ENCODE data around the gene TRAK2.
"Not testable (repeated sequence)": the region's sequence is repeated elsewhere in the genome, so short reads cannot be mapped to it uniquely, and the experiment has no call there.

The TRAK2 gene

DNA sequence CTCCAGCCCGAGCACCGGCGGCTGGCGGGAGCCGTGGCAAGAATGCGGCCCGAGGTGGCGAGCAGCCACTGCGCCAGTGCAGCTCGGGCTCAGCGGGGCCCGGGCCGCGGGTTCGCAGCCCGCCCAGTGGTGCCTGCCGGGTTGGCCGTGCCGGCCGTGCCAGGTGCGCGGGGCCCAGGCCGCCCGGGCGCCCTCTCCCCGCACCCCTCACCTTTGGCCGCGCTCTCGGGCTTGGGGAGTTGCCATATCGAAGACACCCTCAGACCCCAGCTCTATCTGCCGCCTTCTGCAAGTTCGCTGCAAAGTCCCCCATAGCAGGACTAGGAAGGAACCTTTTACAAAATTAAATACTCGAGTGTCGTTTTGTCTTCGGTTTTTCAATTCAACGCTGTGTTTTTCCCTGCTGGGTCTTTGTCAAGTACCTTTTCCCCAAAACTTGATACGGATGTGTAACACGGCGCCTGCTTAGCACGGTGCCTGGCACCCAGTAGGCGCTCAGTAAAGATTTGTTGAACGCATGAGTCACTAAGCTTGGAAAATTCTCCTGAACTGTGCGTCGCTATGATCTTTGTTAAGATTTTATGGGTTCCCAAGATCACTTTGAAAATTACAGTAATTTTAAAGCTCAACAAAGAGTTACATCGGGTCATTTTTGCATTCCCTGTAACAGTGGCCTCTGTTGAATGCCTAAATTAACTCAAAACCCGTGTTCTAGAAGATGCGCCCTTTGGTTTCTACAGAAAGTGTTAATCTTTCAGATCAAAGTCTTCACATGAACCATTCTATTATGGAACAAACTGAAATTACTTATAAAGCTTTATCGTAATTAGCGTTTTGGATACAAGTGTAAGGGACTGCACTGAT, 1.0 kb upstream of the TRAK2 start:
- no peak for DNase-seq (ENCODE audit: low read depth)

DNA sequence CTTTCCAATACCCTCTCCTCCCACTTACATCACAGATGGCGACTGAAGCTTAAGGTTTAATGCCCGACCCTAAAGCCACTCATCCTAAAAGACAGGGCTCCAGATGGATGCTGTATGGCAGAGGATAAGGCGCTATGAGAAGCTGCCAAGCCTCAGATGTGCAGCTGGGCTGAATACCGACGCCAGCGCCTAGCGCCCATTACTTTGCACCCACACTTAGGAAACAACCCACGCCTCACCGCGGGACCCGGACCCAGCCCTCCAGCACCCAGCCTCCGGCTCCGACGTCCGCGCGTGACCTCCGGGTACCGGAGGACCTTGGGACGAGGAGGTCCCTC, 335 bp downstream of the TRAK2 start:
- DNase-seq (ENCODE audit: low read depth): no peak

DNA sequence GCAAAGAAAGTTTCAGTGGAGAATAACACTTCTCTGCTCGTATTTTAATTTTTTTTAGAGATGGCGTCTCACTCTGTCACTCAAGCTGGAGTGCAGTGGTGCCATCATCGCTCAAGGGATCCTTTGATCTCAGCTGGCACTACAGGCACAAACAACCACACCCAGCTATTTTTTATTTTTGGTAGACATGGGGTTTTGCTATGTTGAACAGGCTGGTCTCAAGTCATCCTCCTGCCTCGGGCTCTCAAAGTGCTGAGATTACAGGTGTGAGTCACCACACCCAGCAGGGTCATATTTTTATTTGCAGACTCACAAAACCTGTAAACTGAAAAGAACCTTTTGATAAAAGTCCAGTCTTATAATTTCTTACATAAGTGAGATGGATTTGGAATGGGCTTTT, 2.6 kb downstream of the TRAK2 start:
- DNase-seq (ENCODE audit: low read depth): no peak

DNA sequence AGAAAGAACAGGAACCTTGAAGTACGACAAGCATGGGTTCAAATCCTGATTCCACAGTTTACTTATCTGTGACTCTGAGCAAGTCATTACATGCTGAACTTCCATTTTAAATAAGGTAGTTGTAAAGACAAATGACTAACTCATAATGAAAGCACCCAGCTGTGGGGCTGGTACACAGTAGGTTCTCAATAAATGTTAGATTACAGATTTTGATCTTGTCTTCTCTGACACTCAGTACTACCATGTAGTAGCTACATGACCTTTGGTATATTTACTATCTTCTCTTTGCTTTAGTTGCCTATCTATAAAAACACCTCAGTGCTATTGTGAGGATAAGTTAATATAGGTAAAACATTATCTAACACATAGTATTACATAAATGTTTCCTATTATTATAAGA, 3.2 kb downstream of the TRAK2 start:
- DNase-seq (ENCODE audit: low read depth): no peak

DNA sequence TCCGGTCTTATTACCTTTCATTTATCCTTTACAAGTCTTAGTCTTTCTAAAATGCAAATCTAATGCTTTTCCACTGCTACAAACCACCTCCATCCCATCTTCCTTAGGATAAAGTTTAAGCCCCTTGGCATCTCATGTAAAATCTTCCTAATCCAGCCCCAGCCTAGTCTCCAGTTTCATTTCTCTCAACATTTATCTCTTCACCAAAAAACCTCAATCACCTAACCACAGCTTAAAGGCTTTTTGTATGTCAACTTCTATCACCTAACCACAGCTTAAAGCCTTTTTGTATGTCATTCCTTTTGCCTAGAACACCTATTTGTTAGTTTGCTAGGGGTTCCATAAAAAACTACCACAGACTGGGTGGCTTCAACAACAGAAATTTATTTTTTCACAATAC, 4.2 kb downstream of the TRAK2 start:
- no peak for DNase-seq (ENCODE audit: low read depth)

DNA sequence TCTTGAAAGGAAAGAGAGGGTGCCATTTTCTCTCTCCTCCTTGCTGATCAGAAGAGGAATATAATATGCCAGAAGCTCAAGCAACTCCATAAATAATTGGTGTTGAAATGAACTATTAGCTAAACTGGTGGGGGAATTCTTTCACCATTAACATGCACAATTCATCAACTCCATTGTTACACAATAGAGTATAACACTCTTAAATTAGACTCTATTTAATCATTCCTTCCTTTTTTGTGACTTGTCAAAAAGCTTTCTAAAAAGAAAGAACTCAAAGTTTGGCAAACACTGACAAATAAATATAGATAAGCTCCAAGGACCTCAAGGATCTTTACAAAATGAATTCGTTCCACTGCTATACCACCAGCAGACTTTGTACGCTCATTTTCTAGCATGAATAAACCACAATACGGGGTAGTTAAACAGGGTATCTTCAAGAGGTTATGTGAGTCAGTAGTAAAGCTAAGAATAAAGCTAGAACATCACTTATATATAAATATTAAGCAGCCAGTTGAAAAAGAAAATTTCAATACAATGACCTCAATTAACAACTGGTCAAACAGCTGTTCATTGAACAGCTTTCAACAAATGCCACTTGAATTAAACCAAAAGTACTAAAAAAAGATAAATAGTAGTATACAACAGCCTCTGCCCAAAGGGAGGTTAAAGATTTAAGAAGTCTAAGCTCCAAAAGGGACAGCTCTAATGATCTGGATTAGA, 6.4 kb downstream of the TRAK2 start:
- no peak for DNase-seq (ENCODE audit: low read depth)

DNA sequence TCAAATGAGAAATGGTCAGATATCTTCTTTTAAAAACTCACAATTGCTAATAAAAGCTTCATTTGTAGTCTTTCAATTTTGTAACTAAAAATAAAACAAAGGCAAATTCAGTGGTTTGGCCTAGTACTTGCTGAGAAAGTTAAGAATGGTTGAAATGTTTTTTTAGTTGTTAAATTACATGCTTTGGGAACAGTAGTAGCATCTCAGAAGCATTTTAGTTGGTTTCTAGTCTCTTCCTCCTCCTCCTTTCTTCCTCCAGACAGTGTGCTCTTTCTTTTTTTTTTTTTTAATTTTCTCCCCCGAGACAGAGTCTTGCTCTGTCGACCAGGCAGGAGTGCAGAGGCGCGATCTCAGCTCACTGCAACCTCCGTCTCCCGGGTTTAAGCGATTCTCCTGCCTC, 9.8 kb downstream of the TRAK2 start:
- no peak for DNase-seq (ENCODE audit: low read depth)

DNA sequence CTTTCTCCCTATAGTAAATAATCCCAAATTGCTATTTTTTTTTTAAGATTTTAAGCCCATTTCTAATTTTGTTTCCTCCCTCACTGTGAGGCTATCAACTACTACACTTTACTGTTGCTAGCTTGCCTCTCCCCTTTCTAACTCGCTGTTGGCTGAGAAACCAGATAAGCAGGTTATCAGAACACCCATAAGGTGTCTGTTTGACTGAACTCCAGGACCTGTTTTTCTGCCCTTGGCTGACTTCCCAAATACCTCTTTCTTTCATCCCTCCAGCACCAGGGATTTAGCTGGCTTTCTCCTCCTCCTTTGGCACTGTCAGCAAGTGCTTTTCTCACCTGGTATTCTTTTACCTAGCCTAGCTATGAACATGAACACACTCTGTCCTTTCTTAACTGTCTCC, 11.1 kb downstream of the TRAK2 start:
- DNase-seq (ENCODE audit: low read depth): no peak

DNA sequence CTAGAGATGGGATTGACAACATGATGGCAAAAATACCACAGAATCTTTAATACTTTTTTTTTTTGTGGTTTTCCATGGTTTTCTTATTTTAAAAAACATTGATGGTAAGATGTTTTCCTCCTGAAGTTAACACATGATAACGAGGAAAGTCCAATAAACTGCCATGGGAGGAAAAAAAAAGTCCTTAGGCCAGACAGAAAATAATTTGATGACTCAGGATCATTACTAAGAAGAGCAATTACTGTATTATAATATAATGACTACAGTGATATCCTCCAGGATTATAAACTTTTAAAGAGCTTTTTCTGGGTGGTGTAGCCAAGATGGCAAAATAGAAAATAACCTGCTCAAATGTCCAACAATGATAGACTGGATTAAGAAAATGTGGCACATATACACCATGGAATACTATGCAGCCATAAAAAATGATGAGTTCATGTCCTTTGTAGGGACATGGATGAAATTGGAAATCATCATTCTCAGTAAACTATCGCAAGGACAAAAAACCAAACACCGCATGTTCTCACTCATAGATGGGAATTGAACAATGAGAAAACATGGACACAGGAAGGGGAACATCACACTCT, 11.8 kb downstream of the TRAK2 start:
- DNase-seq (ENCODE audit: low read depth): not testable (repeated sequence)

DNA sequence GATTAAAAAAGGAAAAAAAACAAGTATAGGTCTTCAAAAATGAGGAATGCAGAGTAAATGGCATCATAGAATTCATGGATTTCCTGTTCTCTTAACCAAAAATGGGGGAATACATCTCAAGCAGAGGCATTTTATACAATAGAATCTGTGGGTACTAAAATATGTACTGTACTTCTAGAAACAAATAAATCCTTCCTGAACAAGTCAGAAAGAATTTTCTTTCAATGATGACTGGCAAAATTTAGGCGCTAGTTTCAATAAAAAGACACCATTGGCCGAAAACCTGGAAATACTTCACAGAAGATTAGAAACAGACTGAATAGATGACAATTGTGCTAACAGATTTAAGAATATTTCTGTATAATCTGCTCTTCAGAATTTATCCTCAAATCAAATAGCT, 15.1 kb downstream of the TRAK2 start:
- no peak for DNase-seq (ENCODE audit: low read depth)

DNA sequence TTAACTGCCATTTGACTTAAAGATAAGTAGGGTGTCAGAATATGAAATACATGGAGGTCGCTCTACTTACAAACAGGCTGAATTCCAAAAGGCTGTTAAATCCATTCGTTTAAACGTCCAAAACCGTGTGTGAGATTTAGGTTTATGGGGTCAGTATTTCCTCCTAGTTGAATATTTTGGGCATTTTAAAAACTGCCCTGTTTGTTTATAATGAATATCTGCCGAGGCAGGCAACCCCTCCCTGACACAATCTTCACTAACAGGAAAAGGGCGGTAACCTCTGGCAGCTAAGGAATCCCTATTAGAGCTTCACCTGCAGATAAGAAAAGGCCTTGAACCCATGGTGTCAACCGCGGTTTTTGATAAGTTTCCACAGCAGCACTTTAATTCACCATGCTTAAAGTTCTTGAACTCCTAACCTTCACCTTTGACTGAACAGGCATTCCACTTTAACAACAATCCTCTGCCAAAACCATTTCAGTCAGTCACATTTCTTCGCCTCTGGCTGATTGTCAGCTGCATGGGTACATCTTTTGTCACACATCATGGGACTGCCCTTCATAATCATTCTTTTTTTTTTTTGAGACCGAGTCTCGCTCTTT, 17.8 kb downstream of the TRAK2 start:
- DNase-seq (ENCODE audit: low read depth): no peak

DNA sequence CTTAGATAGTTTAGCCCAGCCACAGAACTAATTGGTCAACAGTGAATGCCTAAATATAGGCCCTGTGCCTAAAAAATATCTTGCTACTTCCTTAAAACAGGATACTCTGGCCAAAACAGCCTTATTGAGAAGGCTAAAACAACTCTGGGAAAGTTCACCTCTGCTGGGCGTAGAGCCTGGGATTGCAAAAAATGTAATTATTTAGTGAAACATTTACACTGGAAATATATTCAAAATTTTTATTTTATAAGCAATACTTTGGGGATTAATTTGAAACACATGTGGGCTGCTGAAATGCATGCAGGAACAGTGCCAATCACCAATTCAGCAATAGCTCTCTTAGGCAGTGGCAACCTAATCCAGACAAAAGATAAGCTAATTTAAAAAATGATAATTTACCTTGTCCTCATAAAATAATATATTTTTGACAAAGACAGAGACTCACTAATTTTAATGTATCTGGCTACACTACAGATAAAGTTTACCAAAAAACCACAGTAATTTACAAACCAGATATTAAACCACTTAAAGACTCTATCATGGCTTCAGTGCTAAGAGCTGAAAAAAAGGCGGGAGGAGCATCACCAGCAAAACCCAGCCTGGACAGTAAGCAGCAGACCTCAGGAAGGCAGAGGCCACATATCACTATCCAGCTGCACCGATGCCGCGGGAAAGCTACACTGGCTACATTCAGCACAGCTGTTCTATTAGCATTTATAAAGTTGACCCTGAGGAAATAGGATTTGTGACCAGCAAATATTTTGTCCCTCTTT, 18.5 kb downstream of the TRAK2 start:
- DNase-seq (ENCODE audit: low read depth): no peak

DNA sequence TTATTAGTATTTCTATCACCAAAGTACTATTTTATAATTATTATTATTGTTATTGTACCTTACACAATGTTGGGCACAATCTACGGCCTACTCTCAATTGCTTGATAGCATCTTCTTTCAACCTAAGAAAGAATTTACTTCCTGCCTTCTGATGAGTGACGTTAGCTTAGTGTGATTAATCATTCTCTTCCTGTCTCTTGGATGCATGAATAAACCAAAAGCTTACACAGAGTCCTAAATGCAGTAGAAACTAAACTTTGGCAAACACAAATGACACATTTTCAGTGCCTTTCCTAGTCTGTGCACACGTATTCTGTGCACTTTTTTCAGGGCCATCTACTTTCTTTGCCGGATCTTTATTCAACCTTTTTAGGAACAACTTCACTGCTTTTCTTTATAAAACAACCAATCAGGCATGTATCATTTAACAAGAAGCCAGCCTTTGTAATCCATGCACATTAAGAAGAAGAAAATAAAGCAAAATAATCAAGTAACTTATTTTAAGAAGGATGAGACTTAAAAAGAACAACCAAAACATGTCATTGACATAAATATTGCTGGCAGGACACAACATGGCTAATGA, 19.1 kb downstream of the TRAK2 start:
- DNase-seq (ENCODE audit: low read depth): no peak

DNA sequence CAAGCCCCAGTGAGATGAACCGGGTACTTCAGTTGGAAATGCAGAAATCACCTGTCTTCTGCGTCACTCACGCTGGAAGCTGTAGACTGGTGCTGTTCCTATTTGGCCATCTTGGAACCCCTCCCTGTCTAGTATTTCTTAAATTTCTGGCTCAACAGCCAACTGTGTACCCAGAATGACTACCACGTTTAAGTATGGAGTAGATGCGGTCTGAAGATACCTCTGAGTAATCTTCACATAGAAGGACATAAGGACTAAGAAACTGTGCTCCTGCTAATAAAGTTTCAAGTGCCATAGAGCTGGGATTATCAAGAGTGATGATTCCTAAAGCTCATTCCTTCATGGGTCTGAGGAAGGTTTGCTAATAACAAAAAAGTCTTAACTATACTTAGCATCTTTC, 20.4 kb downstream of the TRAK2 start:
- DNase-seq (ENCODE audit: low read depth): no peak

DNA sequence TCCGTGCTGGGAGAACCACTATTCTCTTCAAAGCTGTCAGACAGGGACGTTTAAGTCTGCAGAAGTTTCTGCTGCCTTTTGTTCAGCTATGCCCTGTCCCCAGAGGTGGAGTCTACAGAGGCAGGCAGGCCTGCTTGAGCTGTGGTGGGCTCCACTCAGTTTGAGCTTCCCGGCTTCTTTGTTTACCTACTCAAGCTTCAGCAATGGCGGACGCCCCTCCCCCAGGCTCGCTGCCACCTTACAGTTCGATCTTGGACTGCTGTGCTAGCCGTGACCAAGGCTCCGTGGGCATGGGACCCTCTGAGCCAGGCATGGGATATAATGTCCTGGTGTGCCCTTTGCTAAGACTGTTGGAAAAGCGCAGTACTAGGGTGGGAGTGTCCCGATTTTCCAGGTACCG, 20.9 kb downstream of the TRAK2 start:
- not testable (repeated sequence) for DNase-seq (ENCODE audit: low read depth)

DNA sequence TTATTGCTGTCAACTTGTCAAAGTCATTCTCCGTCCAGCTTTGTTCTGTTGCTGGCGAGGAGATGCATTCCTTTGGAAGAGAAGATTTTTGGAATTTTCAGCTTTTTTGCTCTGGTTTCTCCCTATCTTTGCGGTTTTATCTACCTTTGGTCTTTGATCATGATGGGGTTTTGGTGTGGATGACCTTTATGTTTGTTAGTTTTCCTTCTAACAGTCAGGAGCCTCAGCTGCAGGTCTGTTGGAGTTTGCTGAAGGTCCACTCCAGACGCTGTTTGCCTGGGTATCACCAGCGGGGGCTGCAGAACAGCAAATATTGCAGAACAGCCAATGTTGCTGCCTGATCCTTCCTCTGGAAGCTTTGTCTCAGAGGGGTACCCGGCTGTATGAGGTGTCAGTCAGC, 21.4 kb downstream of the TRAK2 start:
- DNase-seq (ENCODE audit: low read depth): not testable (repeated sequence)

DNA sequence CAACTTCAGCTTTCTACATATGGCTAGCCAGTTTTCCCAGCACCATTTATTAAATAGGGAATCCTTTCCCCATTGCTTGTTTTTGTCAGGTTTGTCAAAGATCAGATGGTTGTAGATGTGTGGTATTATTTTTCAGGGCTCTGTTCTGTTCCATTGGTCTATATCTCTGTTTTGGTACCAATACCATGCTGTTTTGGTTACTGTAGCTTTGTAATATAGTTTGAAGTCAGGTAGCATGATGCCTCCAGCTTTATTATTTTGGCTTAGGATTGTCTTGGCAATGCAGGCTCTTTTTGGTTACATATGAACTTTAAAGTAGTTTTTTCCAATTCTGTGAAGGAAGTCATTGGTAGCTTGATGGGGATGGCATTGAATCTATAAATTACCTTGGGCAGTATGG, 22.9 kb downstream of the TRAK2 start:
- not testable (repeated sequence) for DNase-seq (ENCODE audit: low read depth)

DNA sequence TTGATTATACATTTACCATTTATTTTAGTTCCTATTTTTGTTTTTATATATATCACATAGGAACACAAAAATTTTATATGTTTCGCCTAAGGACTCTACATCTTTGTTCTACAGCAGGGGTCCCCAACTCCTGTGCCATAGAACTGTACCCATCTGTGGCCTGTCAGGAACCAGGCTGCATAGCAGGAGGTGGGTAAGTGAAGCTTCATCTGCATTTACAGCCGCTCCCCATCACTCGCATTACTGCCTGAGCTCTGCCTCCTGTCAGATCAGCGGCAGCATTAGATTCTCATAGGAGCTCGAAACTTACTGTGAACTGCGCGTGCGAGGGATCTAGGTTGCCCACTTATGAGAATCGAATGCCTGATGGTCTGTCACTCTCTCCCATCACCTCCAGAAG, 25.3 kb downstream of the TRAK2 start:
- no peak for DNase-seq (ENCODE audit: low read depth)

DNA sequence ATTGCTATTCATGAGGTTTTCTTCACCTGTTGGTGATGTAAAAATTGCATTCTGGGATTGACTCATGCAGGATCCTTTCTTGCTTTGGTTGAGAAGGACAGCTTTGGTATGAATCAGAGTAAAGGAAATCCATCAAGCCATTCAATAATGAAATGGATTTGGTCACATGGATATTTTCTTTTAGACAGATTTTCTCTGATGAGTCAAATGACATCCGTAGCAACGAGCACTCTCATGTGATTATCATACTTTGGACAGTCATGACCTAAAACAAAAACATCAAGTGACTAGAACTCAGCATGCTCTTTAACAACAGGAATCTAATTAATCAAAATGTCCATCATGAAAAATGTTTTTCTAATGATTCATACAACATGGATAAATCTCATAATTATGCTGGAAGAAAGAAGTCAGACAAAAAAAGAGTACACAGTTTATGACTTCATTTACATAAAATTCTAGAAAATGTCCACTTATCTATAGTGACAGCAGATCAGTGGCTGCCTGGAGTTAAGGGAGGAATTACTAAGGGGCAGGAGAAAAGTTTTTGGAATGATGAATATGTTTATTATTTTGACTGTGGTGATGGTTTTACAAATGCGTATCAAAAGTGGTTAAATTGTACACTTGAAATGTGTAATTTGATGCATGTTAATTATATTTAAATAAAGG, 30.7 kb downstream of the TRAK2 start:
- no peak for DNase-seq (ENCODE audit: low read depth)

DNA sequence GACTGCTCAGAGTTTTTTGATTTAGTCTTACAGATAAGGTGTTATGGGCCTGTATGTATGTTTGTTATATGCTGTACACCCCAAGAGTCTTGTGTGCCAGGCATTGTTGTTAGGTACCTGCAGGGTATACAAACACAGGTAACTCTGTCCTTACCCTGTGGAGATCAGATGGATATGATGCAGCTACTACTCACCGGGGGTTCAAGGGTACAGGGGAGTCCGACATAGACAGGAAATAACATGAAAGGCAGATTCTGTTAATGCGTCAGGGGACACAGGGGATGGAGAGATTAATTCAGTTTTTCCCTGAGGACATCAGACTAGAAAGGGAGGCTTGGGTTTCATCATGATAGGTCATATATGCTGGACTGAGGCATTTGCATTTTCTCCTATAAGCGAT, 31.3 kb downstream of the TRAK2 start:
- DNase-seq (ENCODE audit: low read depth): no peak

DNA sequence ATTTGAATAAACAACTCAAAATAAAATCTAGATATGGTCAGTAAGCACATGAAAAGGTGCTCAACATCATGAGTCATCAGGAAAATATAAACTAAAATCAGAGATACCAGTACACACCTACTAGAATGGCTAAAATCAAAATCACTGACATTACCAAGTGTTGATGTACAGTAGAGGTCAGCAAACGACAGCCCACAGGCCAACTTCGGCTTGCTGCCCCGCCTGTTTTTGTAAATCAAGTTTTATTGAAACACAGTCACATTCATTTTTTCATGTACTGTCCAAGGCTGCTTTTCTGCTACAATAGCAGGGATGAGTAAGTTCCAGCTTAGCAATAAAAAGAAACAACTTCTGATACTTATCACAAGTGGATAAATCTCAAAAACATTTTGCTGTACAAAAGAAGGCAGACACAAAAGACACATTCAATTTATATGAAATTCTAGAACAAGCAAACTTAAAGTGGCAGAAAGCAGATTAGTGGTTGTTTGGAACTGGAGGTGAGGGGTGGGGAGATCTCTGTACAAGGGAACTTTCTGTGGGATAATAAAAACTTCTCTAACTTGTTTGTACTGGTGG, 32.1 kb downstream of the TRAK2 start:
- no peak for DNase-seq (ENCODE audit: low read depth)
